ENCODE data around the gene SELENOF.

The SELENOF gene

GRCh38 chr1:86913896-86914600 lies at the start of gene SELENOF:
TSS of gene SELENOF (minus strand) at chr1:86914126. CDS start at chr1:86914111, 15 bp downstream.
- DNase-seq: peak; percentile 100

DNA sequence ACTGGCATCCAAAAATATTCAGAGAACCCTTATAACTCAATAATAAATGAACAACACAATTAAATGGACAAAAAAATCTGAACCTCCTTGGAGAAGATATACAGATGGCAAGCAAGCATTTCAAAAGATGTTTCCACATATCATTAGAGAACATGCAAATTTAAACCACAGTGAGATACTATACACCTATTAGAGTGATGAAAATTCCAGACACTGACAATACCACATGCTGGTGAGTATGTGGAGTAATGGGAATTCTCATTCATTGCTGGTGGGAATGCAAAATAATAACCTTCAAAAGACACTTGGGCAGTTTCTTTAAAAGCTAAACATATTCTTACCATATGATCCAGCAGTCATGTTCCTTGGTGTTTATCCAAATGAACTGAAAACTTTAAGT lies 46.6 kb upstream of the SELENOF start:
- no peak for DNase-seq

GRCh38 chr1:86957221-86957620 lies 43.3 kb upstream of the SELENOF start:
- no peak for DNase-seq

GRCh38 chr1:86956221-86956620 lies 42.3 kb upstream of the SELENOF start:
- DNase-seq: no peak

GRCh38 chr1:86955678-86956077 lies 41.8 kb upstream of the SELENOF start:
- DNase-seq: no peak

DNA sequence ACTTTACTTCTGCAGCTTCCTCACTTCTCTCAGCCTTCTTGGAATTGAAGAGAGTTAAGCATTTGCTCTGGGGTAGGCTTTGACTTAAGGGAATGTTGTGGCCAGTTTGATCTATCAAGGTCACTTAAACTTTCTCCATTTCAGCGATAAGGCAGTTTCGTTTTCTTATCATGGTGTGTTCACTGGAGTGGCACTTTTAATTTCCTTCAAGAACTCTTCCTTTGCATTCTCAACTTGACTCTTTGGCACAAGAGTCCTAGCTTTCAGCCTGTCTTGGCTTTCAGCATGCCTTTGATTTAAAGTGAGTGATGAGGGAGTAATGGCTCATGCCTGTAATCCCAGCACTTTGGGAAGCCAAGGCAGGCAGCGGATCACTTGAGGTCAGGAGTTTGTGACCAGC lies 39.2 kb upstream of the SELENOF start:
- no peak for DNase-seq

GRCh38 chr1:86951430-86951829 lies 37.5 kb upstream of the SELENOF start:
- no peak for DNase-seq

- peak; percentile 44 for DNase-seq
Measured at GRCh38 chr1:86950712-86951419, 36.9 kb upstream of the SELENOF start.

DNA sequence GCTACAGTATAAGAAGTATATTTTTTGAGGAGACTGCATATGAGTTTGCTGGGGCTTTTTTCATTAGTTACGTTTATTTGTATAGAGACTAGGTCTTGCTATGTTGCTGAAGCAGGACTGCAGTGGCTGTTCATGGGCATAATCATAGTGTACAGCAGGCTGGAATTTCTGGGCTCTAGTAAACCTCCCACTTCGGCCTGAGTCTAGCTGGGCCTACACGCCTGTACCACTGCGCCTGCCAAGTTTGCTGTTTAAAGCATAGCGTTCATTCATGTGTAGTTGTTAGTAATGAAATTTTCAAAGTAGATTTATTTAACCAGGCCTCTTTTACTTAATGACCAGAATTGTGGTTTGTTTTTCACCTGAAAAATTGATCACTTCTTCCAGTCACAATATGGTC lies 34.3 kb upstream of the SELENOF start:
- DNase-seq: no peak

GRCh38 chr1:86942743-86943142 lies 28.8 kb upstream of the SELENOF start:
- no peak for DNase-seq

GRCh38 chr1:86942042-86942441 lies 28.1 kb upstream of the SELENOF start:
- DNase-seq: no peak

- no peak for DNase-seq
Measured at GRCh38 chr1:86940599-86940998, 26.7 kb upstream of the SELENOF start.

DNA sequence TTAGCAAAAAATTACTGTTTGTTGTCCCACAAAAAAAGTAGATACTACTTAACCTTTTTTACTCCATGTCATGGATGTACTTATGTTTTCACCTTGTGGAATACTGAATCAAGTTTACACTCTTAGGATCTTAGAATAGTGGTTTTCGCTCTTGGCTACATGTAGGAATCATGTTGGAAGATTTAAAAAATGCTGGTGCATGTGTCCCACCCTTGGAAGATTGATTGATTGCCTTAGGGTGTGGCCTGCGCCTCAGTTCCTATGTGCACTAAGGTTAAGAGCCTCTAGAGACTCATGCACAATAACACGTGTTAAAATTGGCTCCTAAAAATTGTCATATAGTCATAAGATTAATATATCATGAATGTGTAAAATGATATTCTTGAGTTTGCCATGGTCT lies 25.5 kb upstream of the SELENOF start:
- no peak for DNase-seq

DNA sequence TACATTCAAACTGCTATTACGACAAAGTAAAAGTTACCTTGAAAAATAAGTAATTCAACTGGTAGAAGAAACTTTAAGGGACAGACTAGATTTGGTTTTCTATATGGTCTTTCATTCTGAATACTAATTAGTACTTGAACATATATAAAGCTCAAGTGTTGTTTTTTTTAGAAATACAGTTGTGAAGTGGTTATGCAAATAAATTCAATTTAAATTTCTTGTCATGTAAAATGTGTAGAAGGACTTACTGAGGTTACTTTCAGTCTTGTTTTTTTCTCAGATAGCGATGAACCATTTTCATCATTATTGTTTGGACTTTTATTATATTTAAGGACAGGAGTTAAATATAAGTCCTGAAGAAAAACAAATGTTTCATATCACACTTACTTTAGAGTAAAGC lies 24.9 kb upstream of the SELENOF start:
- no peak for DNase-seq

DNA sequence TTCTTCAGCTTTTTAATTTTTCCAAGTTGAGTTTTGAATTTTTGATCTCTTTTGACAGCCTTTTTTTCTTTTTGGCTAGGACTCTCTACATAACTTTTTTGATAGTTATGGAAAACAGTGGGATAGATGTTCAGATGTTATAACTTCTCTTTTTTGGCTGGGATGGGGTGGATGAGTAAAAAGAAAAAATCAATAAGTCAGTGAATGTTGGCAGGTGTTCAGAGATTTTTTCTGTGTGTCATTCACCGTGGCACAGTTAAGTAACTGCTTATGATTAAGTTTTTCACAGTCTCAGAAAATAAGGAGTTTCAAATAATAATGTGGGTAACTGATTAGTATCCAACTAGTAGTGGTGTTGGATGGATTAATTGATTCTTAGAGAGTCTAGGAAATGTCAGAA lies 24.5 kb upstream of the SELENOF start:
- DNase-seq: no peak

DNA sequence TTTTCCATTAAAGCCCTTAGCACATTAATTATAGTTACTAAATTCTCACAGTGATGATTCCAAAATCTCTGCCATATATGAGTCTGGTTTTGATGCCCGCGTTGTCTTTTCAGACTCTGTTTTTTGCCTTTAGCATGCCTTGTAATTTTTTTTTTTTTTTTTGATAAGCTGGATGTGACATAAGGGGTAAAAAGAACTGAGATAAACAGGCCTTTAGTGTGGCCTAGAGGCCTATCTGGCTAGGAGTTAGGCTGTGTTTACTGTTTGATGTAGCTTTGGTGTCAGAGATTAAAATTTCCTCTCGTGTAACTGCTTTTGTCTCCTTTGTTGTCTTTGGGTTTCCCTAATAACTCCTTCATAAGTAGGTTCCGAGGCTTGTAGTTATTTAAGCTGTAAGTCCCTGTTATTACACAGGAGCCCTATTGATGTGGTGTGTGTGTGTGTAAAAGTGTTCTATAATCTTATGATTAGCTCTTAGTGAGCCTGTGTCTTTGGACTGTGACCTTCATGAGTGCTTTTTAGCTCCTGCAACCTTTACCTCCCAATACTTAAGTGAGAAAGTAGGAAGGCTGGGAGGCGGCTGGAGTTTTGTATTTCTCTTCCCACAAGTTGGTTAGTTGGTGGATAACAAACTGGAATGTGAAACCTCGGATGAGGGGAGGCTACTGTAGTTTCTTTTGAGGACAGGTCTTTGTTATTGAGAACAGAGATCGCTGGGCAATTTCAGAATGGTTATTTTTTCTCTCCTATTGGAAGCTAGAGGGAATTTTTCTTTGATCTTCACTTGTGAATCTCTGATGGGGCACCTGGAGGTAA lies 19.8 kb upstream of the SELENOF start:
- peak; percentile 14 for DNase-seq

DNA sequence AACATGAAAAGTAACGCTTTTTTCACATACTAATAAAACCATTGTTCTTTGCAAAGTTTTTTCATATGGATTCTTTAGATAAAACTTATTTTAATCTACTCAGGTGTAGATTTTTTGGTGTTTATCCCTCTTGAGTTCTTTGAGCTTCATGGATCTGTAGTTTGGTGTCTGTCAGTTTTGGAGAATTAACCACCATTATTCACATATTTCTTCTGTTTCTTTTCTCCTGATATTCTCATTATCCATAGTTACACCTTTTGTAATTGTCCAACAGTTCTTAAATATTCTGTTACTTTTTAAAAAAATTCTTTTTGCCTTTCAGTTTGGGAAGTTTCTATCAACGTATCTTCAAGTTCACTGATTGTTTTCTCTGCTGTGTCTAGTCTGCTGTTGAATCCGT lies 19.1 kb upstream of the SELENOF start:
- DNase-seq: no peak

- no peak for DNase-seq
Measured at GRCh38 chr1:86928819-86929218, 14.9 kb upstream of the SELENOF start.

DNA sequence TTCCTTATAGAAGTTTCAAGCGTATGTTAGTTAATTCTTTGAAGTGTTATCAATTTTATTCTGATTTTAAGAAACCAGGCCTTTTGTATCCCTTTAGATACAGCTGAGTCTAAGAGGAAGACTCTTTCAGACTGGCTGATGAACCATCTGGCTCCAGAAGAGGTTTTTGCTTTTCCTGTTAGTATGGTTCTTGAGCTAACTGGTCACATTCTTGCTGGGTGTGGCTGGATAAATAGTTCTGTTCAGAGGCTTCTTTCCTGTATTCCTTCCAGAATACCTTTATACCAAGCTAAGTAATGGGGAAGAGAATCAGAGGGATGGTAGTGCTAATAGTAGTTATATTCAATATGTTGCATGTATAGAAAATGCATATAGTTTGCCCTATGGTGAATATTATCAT lies 13.0 kb upstream of the SELENOF start:
- no peak for DNase-seq

DNA sequence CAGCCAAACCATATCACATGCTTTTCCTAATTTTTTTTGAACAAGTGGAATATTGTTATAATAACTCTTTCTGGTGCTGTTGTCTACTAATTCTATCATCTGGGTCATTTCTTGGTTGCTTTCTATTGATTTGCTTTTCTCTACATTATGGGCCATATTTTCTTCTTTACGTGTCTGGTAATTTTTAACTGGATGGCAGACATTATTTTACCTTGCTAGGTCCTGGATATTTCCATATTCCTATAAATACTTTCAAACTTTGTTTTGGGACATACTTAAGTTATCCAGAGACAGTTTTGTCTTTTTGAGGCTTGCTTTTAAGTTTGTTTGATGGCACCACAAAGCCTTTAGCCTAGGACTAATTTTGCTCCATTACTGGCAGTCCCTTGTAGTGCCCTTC lies 11.8 kb upstream of the SELENOF start:
- DNase-seq: no peak

DNA sequence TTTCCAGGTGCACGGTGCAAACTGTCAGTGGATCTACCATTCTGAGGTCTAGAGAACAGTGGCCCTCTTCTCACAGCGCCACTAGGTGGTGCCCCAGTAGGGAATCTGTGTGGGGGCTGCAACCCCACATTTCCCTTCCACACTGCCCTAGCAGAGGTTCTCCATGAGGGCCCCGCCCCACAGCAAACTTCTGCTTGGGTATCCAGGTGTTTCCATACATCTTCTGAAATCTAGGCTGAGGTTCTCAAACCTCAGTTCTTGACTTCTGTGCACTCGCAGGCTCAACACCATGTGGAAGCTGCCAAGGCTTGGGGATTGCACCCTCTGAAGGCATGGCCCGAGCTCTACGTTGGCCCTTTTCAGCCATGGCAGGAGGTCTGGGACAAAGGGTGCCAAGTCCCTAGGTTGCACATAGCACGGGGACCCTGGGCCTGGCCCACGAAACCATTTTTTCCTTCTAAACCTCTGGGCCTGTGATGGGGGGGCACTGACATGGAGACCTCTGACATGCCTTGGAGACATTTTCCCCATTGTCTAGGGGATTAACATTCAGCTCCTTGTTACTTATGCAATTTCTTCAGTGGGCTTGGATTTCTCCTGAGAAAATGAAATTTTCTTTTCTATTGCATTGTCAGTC lies 10.5 kb upstream of the SELENOF start:
- DNase-seq: no peak

GRCh38 chr1:86922445-86922844 lies 8.5 kb upstream of the SELENOF start:
- no peak for DNase-seq

- DNase-seq: no peak
Measured at GRCh38 chr1:86916752-86917151, 2.8 kb upstream of the SELENOF start.

All from eye (tissue), 1 donor.